Gastroesophageal sphincter (tissue), 3 donors: ENCODE measurements around the gene KCNE1.

Experiments
- POLR2A ChIP-seq, 2 donors: fragments of 450-650 bp; IDR thresholded peaks; one replicate each; pipeline ENCODE4 v1.6.1; 2017; ENCODE audit warnings: antibody characterized with exemption in 2 of 2, mild to moderate bottlenecking in 2 of 2, moderate library complexity in 1 of 2
- TF ChIP-seq, protein P1 (sequence below), 4 experiments: fragments of 200-600 bp in 2 of 4; fragments of 450-650 bp in 2 of 4; sonication (generic) in 1 of 4; IDR thresholded peaks; one replicate each; pipeline ENCODE4 v1.5.1; 2017 to 2019; ENCODE audit warnings: antibody characterized with exemption in 4 of 4, mild to moderate bottlenecking in 2 of 4, moderate library complexity in 2 of 4

DNA sequence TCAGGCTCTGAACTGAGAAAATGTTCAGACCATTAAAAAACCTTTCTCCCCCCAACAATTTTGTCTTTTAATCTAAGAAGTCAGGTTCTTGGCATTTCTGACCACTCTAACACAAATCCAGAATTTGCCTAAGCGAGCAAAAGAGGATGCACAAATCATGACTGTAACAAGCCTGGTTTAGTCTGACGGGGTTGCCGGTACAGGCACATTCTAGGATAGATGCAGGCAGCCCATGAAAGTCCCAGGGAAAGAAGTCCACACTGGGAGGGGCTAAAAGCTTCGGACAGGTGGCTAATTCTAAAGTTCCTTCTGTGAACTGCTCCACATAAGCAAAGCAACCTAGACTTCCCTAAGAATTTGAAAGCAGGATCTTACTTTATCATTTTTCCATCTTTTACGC lies 48.0 kb upstream of the KCNE1 start:
- TF ChIP-seq POLR2A (IDR thresholded peaks at IDR 0.05), result no peak
- TF ChIP-seq, protein P1, sequence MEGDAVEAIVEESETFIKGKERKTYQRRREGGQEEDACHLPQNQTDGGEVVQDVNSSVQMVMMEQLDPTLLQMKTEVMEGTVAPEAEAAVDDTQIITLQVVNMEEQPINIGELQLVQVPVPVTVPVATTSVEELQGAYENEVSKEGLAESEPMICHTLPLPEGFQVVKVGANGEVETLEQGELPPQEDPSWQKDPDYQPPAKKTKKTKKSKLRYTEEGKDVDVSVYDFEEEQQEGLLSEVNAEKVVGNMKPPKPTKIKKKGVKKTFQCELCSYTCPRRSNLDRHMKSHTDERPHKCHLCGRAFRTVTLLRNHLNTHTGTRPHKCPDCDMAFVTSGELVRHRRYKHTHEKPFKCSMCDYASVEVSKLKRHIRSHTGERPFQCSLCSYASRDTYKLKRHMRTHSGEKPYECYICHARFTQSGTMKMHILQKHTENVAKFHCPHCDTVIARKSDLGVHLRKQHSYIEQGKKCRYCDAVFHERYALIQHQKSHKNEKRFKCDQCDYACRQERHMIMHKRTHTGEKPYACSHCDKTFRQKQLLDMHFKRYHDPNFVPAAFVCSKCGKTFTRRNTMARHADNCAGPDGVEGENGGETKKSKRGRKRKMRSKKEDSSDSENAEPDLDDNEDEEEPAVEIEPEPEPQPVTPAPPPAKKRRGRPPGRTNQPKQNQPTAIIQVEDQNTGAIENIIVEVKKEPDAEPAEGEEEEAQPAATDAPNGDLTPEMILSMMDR (IDR thresholded peaks at IDR 0.05), result no peak
